A549 (cell line): ENCODE data around the gene DBNDD2. TPM values are rescaled to one million over a fixed set of nuclear protein-coding genes. Genes with fewer than 3 reads are reported as not detected.

Experiments
- ATAC-seq, 2 experiments: fragments of 200-7000 bp in 1 of 2; fragments of >200 bp in 1 of 2; cut with Nextera tagmentation in 1 of 2; cut with Tn5 transposase in 1 of 2; 3 replicates each; pipeline versions ENCODE4 v1.8.0 to v1.9.1; 2018 to 2020; ENCODE audit warnings: mild to moderate bottlenecking in 1 of 2, moderate library complexity in 1 of 2
- CTCF ChIA-PET: fragments of 300-600 bp; sonication (Branson Sonifier 250); formaldehyde crosslinking; extraction: SDS; loops from one replicate; lab custom pipeline; 2021; ENCODE audit warnings: antibody characterized with exemption, inconsistent platforms; lab: Yijun Ruan, JAX
- POLR2A ChIA-PET: fragments of 350-600 bp; formaldehyde crosslinking; extraction: SDS; loops from one replicate; lab custom pipeline; 2021; ENCODE audit warnings: antibody characterized with exemption, inconsistent platforms; lab: Yijun Ruan, JAX
- DNase-seq, 2 experiments: peaks; one replicate each; pipeline versions ENCODE4 v3.0.0 to v3.0.0-alpha.2; 2011 to 2016; ENCODE audit warnings: low read depth in 1 of 2, low spot score in 1 of 2
- FAIRE-seq: peaks from 2 replicates; lab custom pipeline; 2011; peaks lifted over from hg19 to GRCh38; lab: Jason Lieb, UNC
- H3K27ac ChIP-seq, 2 experiments: fragments of >200 bp; sonication (Bioruptor Twin); formaldehyde crosslinking; 3 replicates each; pipeline ENCODE4 v1.5.1; 2016 to 2017
- H3K4me1 ChIP-seq: fragments of >200 bp; sonication (Bioruptor Twin); formaldehyde crosslinking; 3 replicates; pipeline ENCODE4 v1.6.1; 2016
- H3K4me2 ChIP-seq: fragments of >200 bp; sonication (Bioruptor Twin); formaldehyde crosslinking; 3 replicates; pipeline ENCODE4 v1.6.1; 2016
- H3K4me3 ChIP-seq: fragments of >200 bp; sonication (Bioruptor Twin); formaldehyde crosslinking; 3 replicates; pipeline ENCODE4 v1.5.1; 2016
- H3K9me3 ChIP-seq: fragments of >200 bp; sonication (Bioruptor Twin); formaldehyde crosslinking; 3 replicates; pipeline ENCODE4 v1.6.1; 2016
- CEBPB ChIP-seq, 2 experiments: fragments of >200 bp in 1 of 2; sonication (Bioruptor Twin) in 1 of 2; formaldehyde crosslinking in 1 of 2; IDR thresholded peaks; 2 replicates each; pipeline ENCODE4 v1.6.1; 2012 to 2016
- CTCF ChIP-seq: fragments of >200 bp; sonication (Bioruptor Twin); formaldehyde crosslinking; IDR thresholded peaks from 3 replicates; pipeline ENCODE4 v1.5.1; 2016
- EP300 ChIP-seq, 2 experiments: fragments of >200 bp; sonication (Bioruptor Twin); formaldehyde crosslinking; IDR thresholded peaks; 2 replicates in 1 of 2; 3 replicates in 1 of 2; pipeline ENCODE4 v1.6.1; 2016 to 2017
- FOXS1 ChIP-seq: fragments of 250-450 bp; sonication (Bioruptor Pico); IDR thresholded peaks from 2 replicates; pipeline ENCODE4 v1.5.0; 2020; ENCODE audit warnings: mild to moderate bottlenecking, moderate library complexity
- HOXA7 ChIP-seq: fragments of 250-450 bp; sonication (Bioruptor Pico); IDR thresholded peaks from 2 replicates; pipeline ENCODE4 v1.5.0; 2020; ENCODE audit warnings: mild to moderate bottlenecking, moderate library complexity
- MAZ ChIP-seq: fragments of 150-350 bp; IDR thresholded peaks from 2 replicates; pipeline ENCODE4 v1.6.1; 2014; ENCODE audit warnings: antibody characterized with exemption, low read depth, low read length, borderline replicate concordance
- MYC ChIP-seq: IDR thresholded peaks from 2 replicates; pipeline ENCODE4 v1.6.1; 2012; ENCODE audit warnings: mild to moderate bottlenecking, inconsistent platforms, low read length, improper control_type of control experiment, borderline replicate concordance
- NR3C1 ChIP-seq: fragments of >200 bp; sonication (Bioruptor Twin); formaldehyde crosslinking; IDR thresholded peaks from 3 replicates; pipeline ENCODE4 v1.6.1; 2017
- PBX3 ChIP-seq: IDR thresholded peaks from 2 replicates; pipeline ENCODE4 v1.6.1; 2012
- PHF8 ChIP-seq: fragments of 200-600 bp; sonication (generic); IDR thresholded peaks from 2 replicates; pipeline ENCODE4 v1.6.1; 2016; ENCODE audit warnings: low read depth, mild to moderate bottlenecking, antibody characterized with exemption, moderate library complexity, borderline replicate concordance
- POLR2A ChIP-seq: IDR thresholded peaks from 2 replicates; pipeline ENCODE4 v1.6.1; 2012; ENCODE audit warnings: mild to moderate bottlenecking, low read length
- RAD21 ChIP-seq, 2 experiments: fragments of >200 bp in 1 of 2; sonication (Bioruptor Twin) in 1 of 2; formaldehyde crosslinking in 1 of 2; IDR thresholded peaks in 1 of 2; conservative IDR thresholded peaks in 1 of 2; 2 replicates in 1 of 2; 3 replicates in 1 of 2; pipeline ENCODE4 v1.6.1; 2012 to 2018; ENCODE audit warnings: inconsistent platforms in 1 of 2
- RFX5 ChIP-seq: fragments of 450-650 bp; IDR thresholded peaks from 2 replicates; pipeline ENCODE4 v1.7.1; 2014; ENCODE audit warnings: antibody characterized with exemption, mild to moderate bottlenecking, moderate library complexity
- USF2 ChIP-seq: fragments of 450-650 bp; IDR thresholded peaks from 2 replicates; pipeline ENCODE4 v1.6.1; 2014; ENCODE audit warnings: antibody characterized with exemption
- WGBS: methylation state at CpG from one replicate; pipeline ENCODE4 v1.1.6; 2017; ENCODE audit errors: missing lambda C conversion rate; 5-methylcytosine and 5-hydroxymethylcytosine counted together
- polyA plus RNA-seq, 4 experiments: library from polyadenylated mRNA; depleted of rRNA in 3 of 4; stranded (reverse); fragments of >200 nt; fragmentation: RNase III in 1 of 4; extraction: RNeasy Plus Mini Kit Qiagen cat#74134 plus additional on column Dnase treatment in 1 of 4; gene quantifications; 2 replicates in 3 of 4; 3 replicates in 1 of 4; pipeline ENCODE4 v1.2.3, GENCODE V29; 2011 to 2017

The DBNDD2 gene
- polyA plus RNA-seq, 2 of the 4 experiments (the other 2 are of a cell fraction), result 6.5 to 20.9 TPM

GRCh38 chr20:45427236-45428149 lies 19.4 kb downstream of the DBNDD2 start:
- DNase-seq (no peak), ATAC-seq (peak; percentile 54 to 60; a peak in 5 of 6 replicates), FAIRE-seq (no peak)
- ChIA-PET CTCF (interaction anchor here (0.8 to 6.7 kb wide), 9 partner anchors 9 to 344 kb away, joined by 3 to 43 read pairs (median 4); partner anchors contain the start of genes PIGT and SYS1), POLR2A (interaction anchor here (1.9 kb wide), 1 partner anchor 8 kb away, joined by 5 read pairs; no protein-coding TSS in a partner anchor)
- no peak overlapping the region for H3K27ac ChIP-seq
- H3K9me3 ChIP-seq, result no peaks in the 10 kb centered on the region
- 91% methylated on average over 14 of the region's 14 CpGs for WGBS
- no peak overlapping the region for H3K4me3 ChIP-seq
- no peaks in the 10 kb centered on the region for H3K4me1 ChIP-seq
- no peak for TF ChIP-seq CTCF
- no peak for TF ChIP-seq CEBPB (IDR thresholded peaks at IDR 0.05)
- no peak for TF ChIP-seq MYC
- TF ChIP-seq PBX3, result no peak
- TF ChIP-seq FOXS1, result no peak
- TF ChIP-seq MAZ, result no peak
- no peak overlapping the region for H3K4me2 ChIP-seq

GRCh38 chr20:45429618-45430017 lies 21.5 kb downstream of the DBNDD2 start:
- ChIA-PET CTCF (interaction anchor here (0.5 to 6.7 kb wide), 8 partner anchors 56 to 493 kb away, joined by 3 to 42 read pairs (median 4); partner anchors contain the start of genes SYS1 and WFDC10A), POLR2A (interaction anchor here (0.6 to 1.9 kb wide), 2 partner anchors 10 to 33 kb away, joined by 3 to 5 read pairs; no protein-coding TSS in a partner anchor)
- Histone ChIP-seq H3K4me1 (no peaks in the 10 kb centered on the region), H3K4me2 (no peak overlapping the region), H3K27ac (no peak overlapping the region), H3K9me3 (no peaks in the 10 kb centered on the region), H3K4me3 (no peak overlapping the region)
- no peak for DNase-seq
- TF ChIP-seq EP300 (IDR thresholded peaks at IDR 0.05) (no peak), CTCF (no peak), NR3C1 (no peak), MYC (no peak)
- WGBS, result 48% methylated on average over 2 of the region's 2 CpGs
- no peak for FAIRE-seq
- ATAC-seq, result no peak

- TF ChIP-seq RFX5, result no peak
- no peak for TF ChIP-seq PBX3
- no peak for TF ChIP-seq PHF8
- TF ChIP-seq HOXA7 (CRISPR knock-in tag), result no peak
- no peak for TF ChIP-seq RAD21 (conservative IDR thresholded peaks at IDR 0.05 in 1 of 2, IDR thresholded peaks at IDR 0.05 in 1 of 2)
- no peak for TF ChIP-seq USF2
- TF ChIP-seq POLR2A, result no peak
- Histone ChIP-seq H3K4me3 (no peak overlapping the region), H3K4me1 (peaks cover 3% of the 10 kb centered on the region; the same call in 1 of the 3 replicates), H3K4me2 (no peak overlapping the region), H3K27ac (no peak overlapping the region), H3K9me3 (no peaks in the 10 kb centered on the region)
- FAIRE-seq, result no peak
- WGBS, result 87% methylated on average over 5 of the region's 5 CpGs
- CTCF ChIA-PET, result interaction anchor here (1.0 to 10.4 kb wide), 4 partner anchors 13 to 114 kb away, joined by 3 to 240 read pairs (median 81); partner anchors contain the start of gene SYS1
- POLR2A ChIA-PET, result no interaction called here
- ATAC-seq, result no peak
- no peak for DNase-seq
These were observed 24.2 kb downstream of the DBNDD2 start for GRCh38 chr20:45432294-45432693.
